AG04450 (cell line): ENCODE data around the gene DMRT1. TPM values are rescaled to one million over a fixed set of nuclear protein-coding genes. Genes with fewer than 3 reads are reported as not detected.

ENCODE experiments used
- CTCF ChIA-PET: fragments of 300-600, 350-600 bp; formaldehyde crosslinking; extraction: SDS; loops from one replicate; lab custom pipeline; 2022; ENCODE audit warnings: antibody characterized with exemption, inconsistent platforms; lab: Charles Lee
- POLR2A ChIA-PET: fragments of 350-600 bp; formaldehyde crosslinking; extraction: SDS; loops from one replicate; lab custom pipeline; 2021; ENCODE audit warnings: antibody characterized with exemption, inconsistent platforms; lab: Yijun Ruan, JAX
- DNase-seq: peaks from one replicate; pipeline ENCODE4 v3.0.0-alpha.2; 2011; ENCODE audit warnings: low read depth, low spot score
- H3K27ac ChIP-seq: one replicate; pipeline ENCODE4 v1.5.1; 2012; ENCODE audit warnings: low read depth, low read length, control low read depth
- H3K27me3 ChIP-seq: one replicate; pipeline ENCODE4 v1.6.0; 2012; ENCODE audit warnings: low read length; ENCODE audit not compliant: control insufficient read depth, insufficient read depth
- H3K4me3 ChIP-seq: 2 replicates; pipeline ENCODE4 v1.5.1; 2011; ENCODE audit warnings: mild to moderate bottlenecking, low read depth, low read length, control low read depth
- H3K9me3 ChIP-seq: 2 replicates; pipeline ENCODE4 v1.5.1; 2012; ENCODE audit warnings: low read length; ENCODE audit not compliant: control insufficient read depth, insufficient read depth
- polyA plus RNA-seq: library from polyadenylated mRNA; depleted of rRNA; stranded (reverse); fragments of >200 nt; gene quantifications from 2 replicates; pipeline ENCODE4 v1.2.3, GENCODE V29; 2011
- TF ChIP-seq, protein P1 (sequence below): IDR thresholded peaks from 2 replicates; pipeline ENCODE4 v1.5.1; 2011; ENCODE audit warnings: low read depth, low read length, control low read depth, inconsistent platforms

Gene DMRT1
- polyA plus RNA-seq, 1 experiment = not detected

GRCh38 chr9:899440-900184, 58.1 kb downstream of the DMRT1 start:
- Histone ChIP-seq H3K27ac (no peak overlapping the region), H3K4me3 (no peak overlapping the region), H3K27me3 (no peaks in the 10 kb centered on the region), H3K9me3 (no peaks in the 10 kb centered on the region)
- POLR2A ChIA-PET = no interaction called here
- TF ChIP-seq, protein P1, sequence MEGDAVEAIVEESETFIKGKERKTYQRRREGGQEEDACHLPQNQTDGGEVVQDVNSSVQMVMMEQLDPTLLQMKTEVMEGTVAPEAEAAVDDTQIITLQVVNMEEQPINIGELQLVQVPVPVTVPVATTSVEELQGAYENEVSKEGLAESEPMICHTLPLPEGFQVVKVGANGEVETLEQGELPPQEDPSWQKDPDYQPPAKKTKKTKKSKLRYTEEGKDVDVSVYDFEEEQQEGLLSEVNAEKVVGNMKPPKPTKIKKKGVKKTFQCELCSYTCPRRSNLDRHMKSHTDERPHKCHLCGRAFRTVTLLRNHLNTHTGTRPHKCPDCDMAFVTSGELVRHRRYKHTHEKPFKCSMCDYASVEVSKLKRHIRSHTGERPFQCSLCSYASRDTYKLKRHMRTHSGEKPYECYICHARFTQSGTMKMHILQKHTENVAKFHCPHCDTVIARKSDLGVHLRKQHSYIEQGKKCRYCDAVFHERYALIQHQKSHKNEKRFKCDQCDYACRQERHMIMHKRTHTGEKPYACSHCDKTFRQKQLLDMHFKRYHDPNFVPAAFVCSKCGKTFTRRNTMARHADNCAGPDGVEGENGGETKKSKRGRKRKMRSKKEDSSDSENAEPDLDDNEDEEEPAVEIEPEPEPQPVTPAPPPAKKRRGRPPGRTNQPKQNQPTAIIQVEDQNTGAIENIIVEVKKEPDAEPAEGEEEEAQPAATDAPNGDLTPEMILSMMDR = no peak
- CTCF ChIA-PET = interaction anchor here (0.6 to 1.0 kb wide), 2 partner anchors 110 to 614 kb away, joined by 3 read pairs; no protein-coding TSS in a partner anchor
- no peak for DNase-seq

- TF ChIP-seq, protein P1 = no peak
- no peak overlapping the region for H3K27ac ChIP-seq
- H3K9me3 ChIP-seq = no peaks in the 10 kb centered on the region
- no peak overlapping the region for H3K4me3 ChIP-seq
- DNase-seq = no peak
- peaks cover 2% of the 10 kb centered on the region for H3K27me3 ChIP-seq
- ChIA-PET CTCF (interaction anchor here (0.5 kb wide), 1 partner anchor 297 kb away, joined by 7 read pairs; no protein-coding TSS in a partner anchor), POLR2A (no interaction called here)
These were observed 62.4 kb downstream of the DMRT1 start for GRCh38 chr9:903886-904285.

- peaks cover 2% of the 10 kb centered on the region for H3K27me3 ChIP-seq
- CTCF ChIA-PET = no interaction called here
- POLR2A ChIA-PET = interaction anchor here (0.5 kb wide), 1 partner anchor 446 kb away, joined by 3 read pairs; no protein-coding TSS in a partner anchor
These were observed 64.4 kb downstream of the DMRT1 start for GRCh38 chr9:905906-906305.

GRCh38 chr9:908536-909205, 67.2 kb downstream of the DMRT1 start:
- TF ChIP-seq, protein P1 = no peak
- Histone ChIP-seq H3K9me3 (no peaks in the 10 kb centered on the region), H3K4me3 (no peak overlapping the region), H3K27me3 (peaks cover 2% of the 10 kb centered on the region), H3K27ac (no peak overlapping the region)
- POLR2A ChIA-PET = no interaction called here
- CTCF ChIA-PET = interaction anchor here (0.8 kb wide), 1 partner anchor 15 kb away, joined by 3 read pairs; no protein-coding TSS in a partner anchor
- no peak for DNase-seq

More at GRCh38 chr9:905906-906305, 64.4 kb downstream of the DMRT1 start:
- TF ChIP-seq, protein P1 = no peak
- Histone ChIP-seq H3K4me3 (no peak overlapping the region), H3K27ac (no peak overlapping the region), H3K9me3 (no peaks in the 10 kb centered on the region)
- no peak for DNase-seq

- ChIA-PET POLR2A (no interaction called here), CTCF (no interaction called here)
- Histone ChIP-seq H3K4me3 (no peak overlapping the region), H3K27ac (no peak overlapping the region), H3K9me3 (no peaks in the 10 kb centered on the region), H3K27me3 (no peaks in the 10 kb centered on the region)
- TF ChIP-seq, protein P1 = no peak
- no peak for DNase-seq
These were observed 69.5 kb downstream of the DMRT1 start for GRCh38 chr9:911005-911404.
